Osteoblast (primary cell): ENCODE measurements around the gene DOCK11. TPM values are rescaled to one million over a fixed set of nuclear protein-coding genes. Genes with fewer than 3 reads are reported as not detected.

Experiments used
- DNase-seq: peaks from one replicate; pipeline ENCODE4 v3.0.0; 2011; ENCODE audit warnings: low spot score, mixed read lengths; ENCODE audit not compliant: insufficient read length; ENCODE audit errors: missing footprints
- H2AFZ ChIP-seq: 2 replicates; pipeline ENCODE4 v1.6.0; 2011; ENCODE audit warnings: mild to moderate bottlenecking, low read length
- H3K27ac ChIP-seq: 2 replicates; pipeline ENCODE4 v1.5.1; 2011; ENCODE audit warnings: mild to moderate bottlenecking, low read depth, low read length, moderate library complexity
- H3K27me3 ChIP-seq: 2 replicates; pipeline ENCODE4 v1.6.0; 2012; ENCODE audit warnings: mild to moderate bottlenecking, control low read depth, inconsistent platforms, low read length, moderate library complexity; ENCODE audit not compliant: insufficient read depth
- H3K36me3 ChIP-seq: 2 replicates; pipeline ENCODE4 v1.5.1; 2011; ENCODE audit warnings: mild to moderate bottlenecking, low read length, control low read depth, moderate library complexity; ENCODE audit not compliant: insufficient read depth
- H3K4me1 ChIP-seq: 2 replicates; pipeline ENCODE4 v1.5.1; 2011; ENCODE audit warnings: mild to moderate bottlenecking, low read length, control low read depth, moderate library complexity; ENCODE audit not compliant: insufficient read depth
- H3K4me2 ChIP-seq: 2 replicates; pipeline ENCODE4 v1.6.0; 2011; ENCODE audit warnings: mild to moderate bottlenecking, low read length; ENCODE audit not compliant: insufficient read depth
- H3K4me3 ChIP-seq: fragments of 200-600 bp; sonication (generic); 3 replicates; pipeline ENCODE4 v1.5.1; 2012; ENCODE audit warnings: mild to moderate bottlenecking, low read length, inconsistent platforms; ENCODE audit not compliant: insufficient read depth
- H3K79me2 ChIP-seq: 2 replicates; pipeline ENCODE4 v1.6.0; 2012; ENCODE audit warnings: mild to moderate bottlenecking, low read length, control low read depth, inconsistent platforms; ENCODE audit not compliant: insufficient read depth
- H3K9me3 ChIP-seq: 2 replicates; pipeline ENCODE4 v1.5.1; 2011; ENCODE audit warnings: low read depth, low read length, control low read depth
- H4K20me1 ChIP-seq: 2 replicates; pipeline ENCODE4 v1.6.0; 2012; ENCODE audit warnings: mild to moderate bottlenecking, low read length, control low read depth; ENCODE audit not compliant: insufficient read depth
- total RNA-seq: library from RNA; depleted of rRNA; stranded (reverse); fragments of >200 nt; gene quantifications from 2 replicates; pipeline ENCODE4 v1.2.3, GENCODE V29; 2012
- TF ChIP-seq, protein P1 (sequence below): IDR thresholded peaks from 2 replicates; pipeline ENCODE4 v1.5.1; 2011; ENCODE audit warnings: mild to moderate bottlenecking, low read depth, low read length, moderate library complexity; ENCODE audit errors: extremely low read depth

Gene DOCK11
- total RNA-seq, 1 donor = 26.4 TPM

DNA sequence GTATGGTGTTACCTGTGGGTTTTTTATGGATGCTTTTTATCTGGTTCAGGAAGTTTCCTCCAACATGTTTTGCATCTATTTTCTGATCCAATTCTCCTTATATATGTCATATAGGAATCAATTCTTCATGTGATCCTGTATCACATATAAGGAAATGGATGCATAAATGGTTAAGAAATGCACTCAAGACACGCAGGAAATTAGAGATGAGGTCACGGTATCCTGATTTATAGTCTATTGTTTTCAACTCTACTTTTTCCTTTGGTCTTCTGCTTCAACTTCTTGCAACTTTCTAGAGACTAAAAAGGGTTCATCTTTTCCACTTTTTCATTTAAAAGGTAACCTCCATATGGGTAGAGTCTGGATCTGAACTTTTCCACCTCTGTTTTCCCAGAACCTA, 198.2 kb downstream of the DOCK11 start:
- Histone ChIP-seq H3K9me3 (no peaks in the 10 kb centered on the region), H3K4me2 (no peak overlapping the region), H3K4me1 (no peaks in the 10 kb centered on the region), H4K20me1 (no peaks in the 10 kb centered on the region), H3K36me3 (no peaks in the 10 kb centered on the region), H2AFZ (no peak overlapping the region), H3K79me2 (no peaks in the 10 kb centered on the region), H3K27ac (no peak overlapping the region), H3K4me3 (no peak overlapping the region), H3K27me3 (no peaks in the 10 kb centered on the region)
- DNase-seq = no peak
- TF ChIP-seq, protein P1, sequence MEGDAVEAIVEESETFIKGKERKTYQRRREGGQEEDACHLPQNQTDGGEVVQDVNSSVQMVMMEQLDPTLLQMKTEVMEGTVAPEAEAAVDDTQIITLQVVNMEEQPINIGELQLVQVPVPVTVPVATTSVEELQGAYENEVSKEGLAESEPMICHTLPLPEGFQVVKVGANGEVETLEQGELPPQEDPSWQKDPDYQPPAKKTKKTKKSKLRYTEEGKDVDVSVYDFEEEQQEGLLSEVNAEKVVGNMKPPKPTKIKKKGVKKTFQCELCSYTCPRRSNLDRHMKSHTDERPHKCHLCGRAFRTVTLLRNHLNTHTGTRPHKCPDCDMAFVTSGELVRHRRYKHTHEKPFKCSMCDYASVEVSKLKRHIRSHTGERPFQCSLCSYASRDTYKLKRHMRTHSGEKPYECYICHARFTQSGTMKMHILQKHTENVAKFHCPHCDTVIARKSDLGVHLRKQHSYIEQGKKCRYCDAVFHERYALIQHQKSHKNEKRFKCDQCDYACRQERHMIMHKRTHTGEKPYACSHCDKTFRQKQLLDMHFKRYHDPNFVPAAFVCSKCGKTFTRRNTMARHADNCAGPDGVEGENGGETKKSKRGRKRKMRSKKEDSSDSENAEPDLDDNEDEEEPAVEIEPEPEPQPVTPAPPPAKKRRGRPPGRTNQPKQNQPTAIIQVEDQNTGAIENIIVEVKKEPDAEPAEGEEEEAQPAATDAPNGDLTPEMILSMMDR = no peak

DNA sequence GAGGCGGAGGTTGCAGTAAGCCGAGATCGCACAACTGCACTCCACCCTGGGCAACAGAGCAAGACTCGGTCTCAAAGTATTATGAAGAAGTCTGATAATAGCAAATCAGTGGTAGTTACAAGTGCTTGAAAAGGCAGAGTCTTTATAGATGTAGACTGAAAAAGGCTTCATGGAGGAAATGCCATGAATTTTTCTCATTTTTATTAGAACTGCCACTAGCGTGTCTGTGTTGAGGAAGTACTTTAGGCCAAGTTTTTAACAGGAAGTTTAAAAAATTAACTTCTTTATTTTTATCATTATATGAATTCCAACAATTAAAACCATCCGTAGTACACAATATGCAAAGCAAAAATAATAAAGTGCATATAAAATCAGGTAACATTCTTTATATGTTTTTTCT, 199.0 kb downstream of the DOCK11 start:
- H3K36me3 ChIP-seq = no peaks in the 10 kb centered on the region
- TF ChIP-seq, protein P1 = no peak
- H3K4me1 ChIP-seq = no peaks in the 10 kb centered on the region
- H3K27me3 ChIP-seq = no peaks in the 10 kb centered on the region
- no peak overlapping the region for H3K4me3 ChIP-seq
- H2AFZ ChIP-seq = no peak overlapping the region
- H3K4me2 ChIP-seq = no peak overlapping the region
- H3K79me2 ChIP-seq = no peaks in the 10 kb centered on the region
- H3K27ac ChIP-seq = no peak overlapping the region
- DNase-seq = peak; percentile 30
- H3K9me3 ChIP-seq = no peaks in the 10 kb centered on the region
- no peaks in the 10 kb centered on the region for H4K20me1 ChIP-seq

DNA sequence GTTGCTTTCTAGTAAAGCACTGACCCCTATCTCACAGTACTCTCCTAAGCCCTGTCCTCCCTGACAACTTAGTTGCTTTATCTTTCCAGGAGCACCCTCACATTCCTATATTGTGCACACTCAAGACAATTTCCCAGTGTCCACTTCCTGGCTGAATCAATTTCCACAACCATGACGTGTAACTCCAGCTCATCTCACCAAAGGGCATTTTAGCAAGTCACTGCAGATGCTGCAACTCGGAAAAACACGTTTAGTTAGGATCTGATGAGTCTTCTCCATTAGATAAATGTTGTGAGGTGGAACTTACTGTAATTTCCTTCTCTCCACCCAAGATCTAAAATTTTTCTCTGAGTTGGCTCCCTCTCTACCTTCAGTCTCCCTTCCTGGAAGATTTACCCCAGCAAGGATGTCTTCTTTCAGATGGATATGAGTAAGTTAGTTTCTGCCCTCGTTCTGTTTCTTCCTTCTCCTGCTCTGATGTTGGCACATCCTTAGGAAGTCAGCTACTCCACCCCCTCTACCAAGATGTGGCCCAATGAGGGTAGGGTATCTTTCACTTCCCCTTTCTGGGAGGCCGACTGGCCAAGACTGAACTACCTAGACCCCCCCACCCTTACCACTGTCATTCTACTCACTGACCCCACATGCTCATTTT, 203.0 kb downstream of the DOCK11 start:
- Histone ChIP-seq H3K9me3 (no peaks in the 10 kb centered on the region), H3K4me1 (no peaks in the 10 kb centered on the region), H3K36me3 (no peaks in the 10 kb centered on the region), H3K27me3 (no peaks in the 10 kb centered on the region), H4K20me1 (no peaks in the 10 kb centered on the region), H3K79me2 (no peaks in the 10 kb centered on the region), H3K4me2 (no peak overlapping the region), H2AFZ (no peak overlapping the region), H3K4me3 (no peak overlapping the region), H3K27ac (no peak overlapping the region)
- DNase-seq = no peak
- TF ChIP-seq, protein P1 = no peak

DNA sequence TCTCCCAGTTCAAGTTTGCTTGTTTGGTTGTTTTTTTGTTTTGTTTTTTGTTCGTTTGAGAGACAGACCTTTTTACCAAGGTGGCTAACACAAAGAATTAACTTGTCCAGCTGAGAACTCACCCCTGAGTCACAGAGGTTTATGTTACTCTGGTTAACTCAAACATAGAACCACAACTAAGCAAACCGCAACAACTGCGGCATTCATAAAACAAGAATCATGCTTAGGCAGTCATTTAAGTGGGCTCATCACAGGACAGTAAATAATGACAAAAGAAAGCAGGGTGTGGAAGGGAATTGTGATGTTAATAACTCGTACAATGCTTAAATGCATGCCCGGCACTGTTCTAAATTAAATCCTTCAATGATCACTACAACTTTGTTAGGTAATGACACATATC, 207.1 kb downstream of the DOCK11 start:
- no peak for DNase-seq
- no peak overlapping the region for H2AFZ ChIP-seq
- H3K27ac ChIP-seq = no peak overlapping the region
- no peaks in the 10 kb centered on the region for H3K79me2 ChIP-seq
- H3K9me3 ChIP-seq = no peaks in the 10 kb centered on the region
- TF ChIP-seq, protein P1 = no peak
- no peaks in the 10 kb centered on the region for H3K4me1 ChIP-seq
- no peak overlapping the region for H3K4me3 ChIP-seq
- H4K20me1 ChIP-seq = no peaks in the 10 kb centered on the region
- H3K4me2 ChIP-seq = no peak overlapping the region
- no peaks in the 10 kb centered on the region for H3K27me3 ChIP-seq
- no peaks in the 10 kb centered on the region for H3K36me3 ChIP-seq
